GM18505 (cell line): Measurements from ENCODE around the gene PSEN1.

ENCODE experiments used
- ATAC-seq: cut with Tn5 transposase; IDR thresholded peaks from one replicate; pipeline ENCODE4 v1.9.1; 2021; ENCODE audit not compliant: unreplicated experiment
- POLR2A ChIP-seq: IDR thresholded peaks from 4 replicates; pipeline ENCODE4 v1.6.1; 2011; ENCODE audit warnings: borderline replicate concordance; ENCODE audit not compliant: insufficient read depth, insufficient read length; ENCODE audit errors: extremely low read depth

Gene PSEN1

GRCh38 chr14:73216030-73216429 is 79.7 kb downstream of the PSEN1 start:
- ATAC-seq = no peak
- no peak for TF ChIP-seq POLR2A

DNA sequence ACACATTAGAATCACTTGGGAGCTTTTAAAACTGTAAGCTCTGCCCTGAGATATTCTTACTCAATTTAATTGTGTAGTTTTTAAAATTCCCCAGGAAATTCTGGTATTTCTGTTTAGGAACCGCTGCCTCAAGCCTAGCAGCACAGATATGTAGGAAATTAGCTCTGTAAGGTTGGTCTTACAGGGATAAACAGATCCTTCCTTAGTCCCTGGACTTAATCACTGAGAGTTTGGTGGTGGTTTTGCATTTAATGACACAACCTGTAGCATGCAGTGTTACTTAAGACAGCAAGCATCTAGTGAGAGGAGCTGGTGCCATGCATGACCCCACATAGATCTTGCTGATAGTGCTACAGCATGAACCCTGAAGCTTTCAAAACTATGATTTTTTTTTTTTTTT is 81.1 kb downstream of the PSEN1 start:
- TF ChIP-seq POLR2A = no peak
- no peak for ATAC-seq

GRCh38 chr14:73220061-73220460 is 83.8 kb downstream of the PSEN1 start:
- no peak for ATAC-seq
- TF ChIP-seq POLR2A = no peak

- ATAC-seq = no peak
These were observed 84.3 kb downstream of the PSEN1 start for GRCh38 chr14:73220634-73221033.

DNA sequence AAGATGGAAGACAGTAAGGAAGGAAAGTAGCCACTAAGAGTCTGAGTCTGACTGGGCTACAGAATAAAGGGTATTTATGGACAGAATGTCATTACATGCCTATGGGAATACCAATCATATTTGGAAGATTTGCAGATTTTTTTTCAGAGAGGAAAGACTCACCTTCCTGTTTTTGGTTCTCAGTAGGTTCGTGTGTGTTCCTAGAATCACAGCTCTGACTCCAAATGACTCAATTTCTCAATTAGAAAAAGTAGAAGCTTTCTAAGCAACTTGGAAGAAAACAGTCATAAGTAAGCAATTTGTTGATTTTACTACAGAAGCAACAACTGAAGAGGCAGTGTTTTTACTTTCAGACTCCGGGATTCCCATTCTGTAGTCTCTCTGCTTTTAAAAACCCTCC is 85.6 kb downstream of the PSEN1 start:
- no peak for TF ChIP-seq POLR2A
- ATAC-seq = no peak

More at GRCh38 chr14:73220634-73221033, 84.3 kb downstream of the PSEN1 start:
- TF ChIP-seq POLR2A = no peak

GRCh38 chr14:73223049-73223448 is 86.7 kb downstream of the PSEN1 start:
- no peak for TF ChIP-seq POLR2A
- no peak for ATAC-seq

DNA sequence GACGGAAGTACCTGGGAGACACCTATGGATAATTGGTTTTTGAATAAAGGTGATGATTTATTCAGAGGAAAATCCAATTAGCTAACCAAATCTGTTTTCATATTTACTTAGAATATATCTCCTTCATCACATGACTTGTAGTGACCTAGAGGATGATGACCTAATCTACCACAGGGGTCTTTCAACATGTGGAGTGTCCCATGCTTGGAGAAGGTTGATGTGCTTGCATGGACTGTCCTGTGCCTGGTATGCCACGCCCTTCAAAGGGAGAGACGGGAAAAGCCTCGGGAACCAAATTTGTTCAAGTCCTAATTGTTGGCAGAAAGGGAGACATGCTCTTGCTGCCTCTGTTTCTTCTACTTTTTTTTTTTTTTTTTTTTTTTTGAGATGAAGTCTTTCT is 89.2 kb downstream of the PSEN1 start:
- TF ChIP-seq POLR2A = no peak
- no peak for ATAC-seq

DNA sequence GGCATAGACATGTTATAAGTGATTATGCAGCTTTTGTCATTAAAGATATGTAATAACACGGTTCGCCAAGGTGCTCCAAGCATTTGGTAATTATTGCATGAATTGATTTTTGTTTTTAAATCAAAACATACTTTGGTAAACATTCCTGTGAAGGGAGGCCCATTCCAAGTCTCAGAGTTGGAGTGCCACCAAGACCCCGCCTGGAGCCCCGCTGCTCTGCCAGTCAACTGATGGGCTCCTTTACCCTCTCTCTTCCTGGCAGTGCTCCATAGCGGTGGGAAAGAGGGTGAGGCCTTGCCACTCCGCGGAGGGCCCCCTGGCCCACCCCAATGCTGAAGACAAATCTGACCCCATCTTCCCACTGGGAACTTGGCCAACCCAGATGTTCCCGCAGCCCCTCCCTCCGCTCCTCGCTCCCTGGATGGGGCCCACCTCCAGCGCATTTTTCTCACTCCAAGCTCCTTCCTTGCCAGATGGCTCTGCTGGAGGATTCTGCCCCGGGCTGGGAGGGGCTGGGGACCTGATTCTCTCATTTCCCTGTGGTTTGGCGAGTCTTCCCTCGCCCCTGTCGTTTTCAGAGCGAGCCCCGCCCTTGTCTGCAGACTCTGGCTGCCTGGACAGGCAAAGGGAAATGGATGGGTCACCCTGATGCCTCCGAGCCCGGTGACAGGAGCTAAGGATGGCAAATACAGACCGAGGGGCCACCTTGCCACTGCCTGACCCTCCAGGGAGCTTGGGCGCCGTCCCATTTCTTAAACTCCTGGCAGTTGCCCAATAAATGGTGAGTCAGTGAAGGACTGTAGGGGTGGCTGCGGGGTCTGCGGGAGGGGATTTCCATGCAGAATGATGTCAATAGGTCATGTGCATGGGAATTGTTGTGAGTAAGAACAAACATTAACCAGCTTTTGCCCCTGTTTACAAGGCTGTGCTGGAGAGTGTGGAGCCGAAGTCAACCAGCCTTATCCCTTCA is 91.8 kb downstream of the PSEN1 start:
- ATAC-seq = no peak
- no peak for TF ChIP-seq POLR2A

GRCh38 chr14:73230051-73230450 is 93.7 kb downstream of the PSEN1 start:
- ATAC-seq = no peak
- TF ChIP-seq POLR2A = no peak

DNA sequence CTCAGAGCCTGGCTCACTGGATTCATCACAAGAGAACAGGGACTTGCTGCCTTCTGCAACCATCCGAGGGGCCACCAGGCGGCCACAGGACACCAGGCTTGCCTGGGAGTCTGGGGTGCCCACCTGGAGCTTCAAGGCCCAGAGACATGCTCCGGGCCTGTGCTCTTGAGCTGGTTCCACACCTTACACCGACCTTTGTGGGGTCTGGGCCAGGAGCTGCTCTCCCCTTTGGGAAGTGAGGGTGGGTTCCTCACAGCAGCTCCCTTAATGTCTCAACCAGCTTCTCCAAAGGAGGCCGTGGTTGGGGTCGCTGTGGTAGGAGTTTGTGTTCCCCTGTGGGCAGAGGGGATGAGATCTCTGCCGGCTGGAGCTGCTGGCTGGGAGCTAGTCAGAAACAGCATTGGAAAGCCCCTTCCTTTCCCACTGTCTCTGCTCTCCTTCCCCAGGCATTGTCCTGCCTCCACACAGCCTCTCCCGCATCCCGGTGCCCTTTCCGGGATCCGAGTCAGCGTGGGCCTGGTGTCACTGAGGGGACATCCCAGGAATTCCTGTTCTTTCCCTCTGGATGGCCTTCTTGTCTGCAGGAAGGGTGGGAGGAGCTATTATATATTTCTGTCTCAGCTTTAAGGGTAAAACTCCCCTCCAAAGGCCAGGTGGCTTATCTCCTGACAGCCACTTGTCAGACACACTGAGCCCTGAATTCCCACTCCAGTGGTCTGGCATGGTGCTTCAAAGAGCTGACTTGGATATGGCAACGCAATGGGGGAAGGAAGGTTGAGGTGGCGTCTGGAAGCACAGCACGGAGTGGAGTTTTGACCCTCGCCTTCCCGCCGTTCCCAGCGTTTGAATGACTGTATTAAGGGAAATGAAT is 95.9 kb downstream of the PSEN1 start:
- TF ChIP-seq POLR2A = no peak
- no peak for ATAC-seq

DNA sequence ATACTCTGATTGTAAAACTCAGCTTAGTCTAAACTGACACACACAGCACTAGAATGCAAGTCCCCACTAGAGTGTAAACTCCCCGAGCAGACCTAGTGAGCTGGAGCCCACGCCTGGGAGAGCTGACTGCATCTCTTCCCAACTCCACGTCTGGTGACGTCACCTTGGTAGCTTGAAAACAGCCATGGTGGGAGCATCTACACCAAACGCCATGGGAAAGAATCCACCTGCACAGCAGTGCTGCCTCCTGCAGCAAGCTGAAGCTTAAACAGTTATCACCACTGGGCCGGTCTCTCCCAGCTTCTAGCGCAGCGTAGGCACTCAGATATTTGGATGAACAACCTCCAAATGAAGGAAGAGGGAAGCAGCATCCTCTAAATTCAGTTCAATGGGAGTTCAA is 96.7 kb downstream of the PSEN1 start:
- no peak for ATAC-seq
- no peak for TF ChIP-seq POLR2A

DNA sequence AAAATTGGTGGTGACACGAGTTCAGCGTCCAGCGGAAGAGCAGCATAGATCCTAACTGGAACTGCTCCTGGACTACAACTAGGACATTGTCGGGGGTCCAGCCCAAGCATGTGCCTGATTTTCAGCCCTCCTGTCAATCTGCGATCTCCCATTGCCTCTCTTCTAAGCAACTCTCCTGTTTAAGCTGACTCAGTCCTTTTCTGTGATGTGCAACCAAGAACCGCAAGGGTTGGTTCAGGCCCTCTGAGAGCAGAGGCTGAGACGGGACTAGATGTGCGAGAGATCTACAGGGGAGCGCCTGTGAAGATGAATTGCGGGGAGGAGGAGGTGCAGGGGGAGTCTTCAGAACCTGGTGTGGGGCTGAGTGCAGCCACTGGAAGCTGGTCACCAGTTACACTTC is 97.3 kb downstream of the PSEN1 start:
- TF ChIP-seq POLR2A = no peak
- ATAC-seq = no peak

GRCh38 chr14:73234029-73234428 is 97.7 kb downstream of the PSEN1 start:
- ATAC-seq = no peak
- TF ChIP-seq POLR2A = no peak
